GM12892 (cell line): ENCODE measurements around the gene CDH23.

Source experiments
- POLR2A ChIP-seq: IDR thresholded peaks from 2 replicates; pipeline ENCODE4 v1.6.1; 2011; ENCODE audit warnings: low read depth, low read length, control low read depth
- POLR2AphosphoS5 ChIP-seq: IDR thresholded peaks from 2 replicates; pipeline ENCODE4 v1.6.1; 2011; ENCODE audit warnings: low read depth, low read length, control low read depth

GRCh38 chr10:71449026-71449425, 52.3 kb downstream of the CDH23 start:
- TF ChIP-seq POLR2A (no peak), POLR2AphosphoS5 (no peak)
